HG03378 (cell line): ENCODE data around the gene HACD4.

Experiments used
- ATAC-seq: cut with Tn5 transposase; IDR thresholded peaks from one replicate; pipeline ENCODE4 v1.9.1; 2021; ENCODE audit warnings: mild to moderate bottlenecking, moderate library complexity; ENCODE audit not compliant: unreplicated experiment

HACD4 gene

GRCh38 chr9:21031091-21031807 lies at the start of gene HACD4:
Gene HACD4 (minus strand): TSS chr9:21031640. CDS start chr9:21031590, 50 bp downstream.
- ATAC-seq: peak; percentile 41

- no peak for ATAC-seq
These were observed 49.4 kb upstream of the HACD4 start for GRCh38 chr9:21080793-21081192.

GRCh38 chr9:21078702-21079101 lies 47.3 kb upstream of the HACD4 start:
- ATAC-seq: no peak

GRCh38 chr9:21077781-21078180 lies 46.3 kb upstream of the HACD4 start, which contains the start of gene IFNB1:
Gene IFNB1 (minus strand): TSS chr9:21077942. CDS start chr9:21077869, 73 bp downstream.
- ATAC-seq: no peak

GRCh38 chr9:21075484-21075883 lies 44.0 kb upstream of the HACD4 start:
- ATAC-seq: no peak

- no peak for ATAC-seq
These were observed 39.5 kb upstream of the HACD4 start for GRCh38 chr9:21070906-21071305.

- ATAC-seq: no peak
These were observed 38.7 kb upstream of the HACD4 start for GRCh38 chr9:21070171-21070571.

GRCh38 chr9:21060919-21061561 lies 29.6 kb upstream of the HACD4 start:
- ATAC-seq: peak; percentile 59

GRCh38 chr9:21056931-21057330 lies 25.5 kb upstream of the HACD4 start:
- ATAC-seq: no peak

- no peak for ATAC-seq
These were observed 22.4 kb upstream of the HACD4 start for GRCh38 chr9:21053851-21054250.

- ATAC-seq: no peak
These were observed 15.8 kb upstream of the HACD4 start for GRCh38 chr9:21047281-21047691.

GRCh38 chr9:21043841-21044240 lies 12.4 kb upstream of the HACD4 start:
- ATAC-seq: no peak

GRCh38 chr9:21042466-21042865 lies 11.0 kb upstream of the HACD4 start:
- ATAC-seq: no peak

GRCh38 chr9:21039302-21039701 lies 7.9 kb upstream of the HACD4 start:
- ATAC-seq: no peak

- ATAC-seq: no peak
These were observed 5.8 kb upstream of the HACD4 start for GRCh38 chr9:21037278-21037677.

- ATAC-seq: no peak
These were observed 356 bp upstream of the HACD4 start for GRCh38 chr9:21031808-21032183.

- peak; percentile 90 for ATAC-seq
These were observed 928 bp downstream of the HACD4 start for GRCh38 chr9:21030389-21031035.

- no peak for ATAC-seq
These were observed 1.8 kb downstream of the HACD4 start for GRCh38 chr9:21029661-21030060.

GRCh38 chr9:21028466-21028865 lies 3.0 kb downstream of the HACD4 start:
- no peak for ATAC-seq

- no peak for ATAC-seq
These were observed 4.1 kb downstream of the HACD4 start for GRCh38 chr9:21027295-21027694.

- no peak for ATAC-seq
These were observed 7.6 kb downstream of the HACD4 start for GRCh38 chr9:21023861-21024260.

GRCh38 chr9:21018177-21018576 lies 13.3 kb downstream of the HACD4 start:
- ATAC-seq: no peak
